GM19452 (cell line): Measurements from ENCODE around the gene LRRC8B.

Experiments used
- ATAC-seq: cut with Tn5 transposase; IDR thresholded peaks from one replicate; pipeline ENCODE4 v1.9.1; 2021; ENCODE audit not compliant: unreplicated experiment

The LRRC8B gene

GRCh38 chr1:89546082-89546889 is 21.7 kb downstream of the LRRC8B start:
- no peak for ATAC-seq

GRCh38 chr1:89546934-89547562 is 22.4 kb downstream of the LRRC8B start:
- ATAC-seq: no peak

GRCh38 chr1:89547563-89548116 is 23.0 kb downstream of the LRRC8B start:
- ATAC-seq: no peak

- no peak for ATAC-seq
Measured at GRCh38 chr1:89548122-89548857, 23.7 kb downstream of the LRRC8B start.

- no peak for ATAC-seq
Measured at GRCh38 chr1:89550995-89551394, 26.4 kb downstream of the LRRC8B start.

- peak; percentile 87 for ATAC-seq
Measured at GRCh38 chr1:89552471-89553081, 27.9 kb downstream of the LRRC8B start.

GRCh38 chr1:89553157-89553556 is 28.5 kb downstream of the LRRC8B start:
- no peak for ATAC-seq

- no peak for ATAC-seq
Measured at GRCh38 chr1:89555550-89555949, 30.9 kb downstream of the LRRC8B start.

- no peak for ATAC-seq
Measured at GRCh38 chr1:89556726-89557444, 32.3 kb downstream of the LRRC8B start.

GRCh38 chr1:89557445-89557825 is 32.8 kb downstream of the LRRC8B start:
- no peak for ATAC-seq

GRCh38 chr1:89557956-89558355 is 33.3 kb downstream of the LRRC8B start:
- ATAC-seq: no peak

- no peak for ATAC-seq
Measured at GRCh38 chr1:89563957-89564604, 39.5 kb downstream of the LRRC8B start.

- no peak for ATAC-seq
Measured at GRCh38 chr1:89565521-89565920, 40.9 kb downstream of the LRRC8B start.

- no peak for ATAC-seq
Measured at GRCh38 chr1:89566761-89567174, 42.1 kb downstream of the LRRC8B start.

GRCh38 chr1:89567797-89568196 is 43.2 kb downstream of the LRRC8B start:
- ATAC-seq: no peak

- ATAC-seq: no peak
Measured at GRCh38 chr1:89573410-89573809, 48.8 kb downstream of the LRRC8B start.

- no peak for ATAC-seq
Measured at GRCh38 chr1:89574621-89575020, 50.0 kb downstream of the LRRC8B start.

- ATAC-seq: no peak
Measured at GRCh38 chr1:89575207-89575606, 50.6 kb downstream of the LRRC8B start.

- no peak for ATAC-seq
Measured at GRCh38 chr1:89576013-89576412, 51.4 kb downstream of the LRRC8B start.

- ATAC-seq: no peak
Measured at GRCh38 chr1:89578151-89578550, 53.5 kb downstream of the LRRC8B start.
